NCI-H2081 treated with DMSO at 0.1 percent for 48 hours (cell line): ENCODE data around the gene MTARC2.

Experiments
- DNase-seq: peaks from one replicate; lab custom pipeline; 2025; lab: John Stamatoyannopoulos, UW

The MTARC2 gene

GRCh38 chr1:220768126-220768601 lies 20.0 kb downstream of the MTARC2 start:
- no peak for DNase-seq

DNA sequence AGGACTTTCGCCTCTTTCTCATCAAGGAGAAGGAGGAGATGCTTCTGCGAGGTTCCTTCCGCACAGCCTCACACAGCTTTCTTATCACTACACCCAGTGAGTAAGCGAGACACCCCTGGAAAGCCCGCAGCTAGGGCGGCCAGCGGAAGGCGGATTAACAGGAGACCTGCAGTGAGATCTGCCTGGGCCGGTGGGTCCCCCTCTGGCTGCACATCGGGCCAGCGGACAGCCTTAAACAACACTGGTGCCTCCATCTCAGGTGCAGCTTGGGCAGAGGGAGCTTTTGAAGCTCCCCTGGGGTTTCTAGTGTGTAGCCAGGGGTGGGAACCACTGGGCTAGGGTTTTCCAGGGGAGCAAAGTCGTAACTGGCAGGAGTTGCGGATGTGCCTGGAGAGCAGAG lies 21.1 kb downstream of the MTARC2 start:
- no peak for DNase-seq

DNA sequence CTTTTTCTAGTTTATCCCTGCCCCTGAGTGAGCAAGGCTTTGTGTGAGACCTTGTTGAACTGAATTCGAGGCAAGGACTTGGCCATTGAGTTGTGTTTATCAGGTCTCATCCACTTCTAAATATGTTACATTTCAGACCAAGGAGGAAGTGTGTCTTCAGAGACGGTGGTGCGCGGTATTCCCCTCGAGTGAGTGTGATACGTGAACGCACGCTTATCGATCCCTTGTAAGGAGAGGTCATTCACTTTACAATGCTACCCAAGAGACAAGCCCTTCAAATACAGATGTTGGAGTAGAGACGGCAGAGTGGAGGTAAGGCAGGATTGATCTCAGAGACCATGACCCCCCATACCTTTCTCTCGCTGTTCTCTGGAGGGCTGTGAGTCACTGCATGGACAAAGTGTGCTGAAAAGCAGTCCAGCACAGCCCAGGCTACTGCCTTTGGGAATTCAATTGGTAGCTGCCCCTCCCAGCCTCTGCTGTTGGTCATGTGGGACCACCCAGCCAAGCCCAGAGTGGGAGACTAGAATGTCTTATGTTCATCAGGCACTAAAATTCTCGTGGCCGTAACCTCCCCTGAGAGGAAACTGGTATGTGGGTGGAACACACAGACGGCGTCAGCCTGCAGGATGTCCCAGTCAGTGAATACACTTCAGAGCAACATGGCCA lies 22.3 kb downstream of the MTARC2 start:
- no peak for DNase-seq

DNA sequence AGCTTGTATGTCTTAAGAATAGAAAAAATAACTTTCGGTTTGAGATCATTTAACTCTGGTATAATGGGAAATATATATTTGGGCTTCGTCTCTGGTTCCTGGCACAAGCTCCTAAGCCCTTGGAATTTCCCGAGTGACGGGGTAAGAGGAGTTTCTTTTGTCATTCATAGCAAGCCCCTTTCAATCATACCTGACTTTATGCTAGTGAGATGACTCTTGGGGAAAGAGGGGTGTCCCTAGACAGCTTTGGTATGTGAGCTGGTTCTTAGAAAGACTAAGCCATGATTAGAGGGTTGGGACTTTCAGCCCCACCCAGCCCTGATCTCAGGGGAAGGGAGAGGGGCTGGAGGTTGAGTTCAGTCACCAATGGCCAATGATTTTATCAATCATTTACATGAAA lies 24.7 kb downstream of the MTARC2 start:
- no peak for DNase-seq

- DNase-seq = no peak
Measured at GRCh38 chr1:220775240-220775853, 27.2 kb downstream of the MTARC2 start.

- no peak for DNase-seq
Measured at GRCh38 chr1:220776254-220776653, 28.1 kb downstream of the MTARC2 start.

DNA sequence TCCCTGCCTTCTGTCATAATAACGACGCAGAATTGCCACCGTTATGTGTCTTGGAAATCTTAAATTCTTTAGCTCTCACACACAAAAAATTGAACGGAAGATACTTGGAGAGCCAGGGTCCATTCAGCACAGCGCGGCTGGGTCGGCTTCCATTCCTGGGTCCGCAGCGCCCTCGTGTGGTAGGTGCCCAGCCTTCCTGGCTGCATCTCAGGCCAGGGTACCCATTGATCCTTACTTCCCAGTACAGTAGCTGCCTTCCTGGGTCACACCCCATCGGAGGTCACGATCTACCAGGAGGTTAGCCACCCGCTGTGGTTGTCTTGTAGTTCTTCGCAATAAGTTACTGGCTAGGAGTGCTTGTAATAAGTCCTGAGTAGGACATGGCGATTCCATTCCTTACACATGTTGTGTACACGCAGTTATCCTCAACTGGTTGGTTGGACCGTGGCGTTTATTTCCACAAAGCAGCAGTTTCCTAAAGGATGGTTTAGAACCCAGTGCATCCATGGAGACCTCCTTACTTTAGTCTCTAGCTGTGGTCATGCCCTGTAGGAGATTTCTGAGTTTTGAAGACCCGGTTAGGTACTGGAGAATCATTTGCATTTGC lies 28.7 kb downstream of the MTARC2 start:
- peak; percentile 56 for DNase-seq

DNA sequence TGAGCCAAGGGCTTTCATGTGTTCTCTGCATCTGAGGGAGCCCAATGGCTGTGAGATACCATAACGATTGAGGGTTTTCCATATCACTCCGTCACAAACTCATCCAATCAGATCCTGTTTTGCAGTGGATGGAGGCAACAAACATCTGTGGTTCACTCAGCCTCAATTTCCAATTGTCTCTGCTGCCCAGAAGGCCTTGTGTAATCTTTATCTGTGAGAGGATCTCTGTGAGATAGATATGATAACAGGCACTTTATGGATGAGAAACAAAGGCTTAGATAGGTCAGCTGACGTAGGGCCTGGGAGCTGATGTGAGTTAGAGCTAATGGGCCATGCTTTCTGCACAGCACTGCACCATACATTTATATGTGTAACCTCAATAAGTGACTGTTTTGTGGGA lies 35.3 kb downstream of the MTARC2 start:
- no peak for DNase-seq

GRCh38 chr1:220784751-220785150 lies 36.6 kb downstream of the MTARC2 start:
- no peak for DNase-seq

- no peak for DNase-seq
Measured at GRCh38 chr1:220785166-220786056, 37.3 kb downstream of the MTARC2 start.

GRCh38 chr1:220786057-220786336 lies 37.9 kb downstream of the MTARC2 start:
- no peak for DNase-seq

- DNase-seq = peak; percentile 23
Measured at GRCh38 chr1:220786337-220787068, 38.4 kb downstream of the MTARC2 start, which contains the start of gene MTARC1. Gene MTARC1, plus strand, starts transcription at chr1:220786913. Its CDS starts 32 bp downstream, at chr1:220786945.

- DNase-seq = no peak
Measured at GRCh38 chr1:220787069-220787619, 39.0 kb downstream of the MTARC2 start.

- no peak for DNase-seq
Measured at GRCh38 chr1:220788900-220789299, 40.8 kb downstream of the MTARC2 start.

DNA sequence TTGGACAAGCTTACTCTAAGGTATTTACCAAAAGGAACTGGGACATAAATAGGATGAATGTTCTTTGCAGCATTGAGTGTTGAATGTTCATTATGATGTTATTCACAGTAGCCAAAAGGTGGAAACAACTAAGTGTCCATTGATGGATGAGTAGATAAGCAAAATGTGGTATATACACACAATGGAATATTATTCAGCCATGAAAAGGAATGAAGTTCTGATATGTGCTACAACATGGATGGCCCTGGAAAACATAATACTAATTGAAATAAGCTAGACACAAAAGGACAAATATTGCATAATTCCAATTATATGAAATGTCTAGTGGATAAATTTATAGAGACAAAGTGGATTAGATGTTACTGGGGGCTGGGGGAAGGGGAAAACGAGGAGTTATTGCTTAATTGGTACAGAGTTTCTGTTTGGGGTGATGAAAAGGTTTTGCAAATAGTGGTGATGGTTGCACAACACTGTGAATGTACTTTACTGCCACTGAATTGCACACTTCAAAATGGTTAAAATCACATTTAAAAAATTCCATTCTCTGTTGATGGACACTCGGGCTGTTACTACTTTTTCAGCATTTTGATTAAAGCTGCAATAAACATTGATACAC lies 41.5 kb downstream of the MTARC2 start:
- DNase-seq = no peak

DNA sequence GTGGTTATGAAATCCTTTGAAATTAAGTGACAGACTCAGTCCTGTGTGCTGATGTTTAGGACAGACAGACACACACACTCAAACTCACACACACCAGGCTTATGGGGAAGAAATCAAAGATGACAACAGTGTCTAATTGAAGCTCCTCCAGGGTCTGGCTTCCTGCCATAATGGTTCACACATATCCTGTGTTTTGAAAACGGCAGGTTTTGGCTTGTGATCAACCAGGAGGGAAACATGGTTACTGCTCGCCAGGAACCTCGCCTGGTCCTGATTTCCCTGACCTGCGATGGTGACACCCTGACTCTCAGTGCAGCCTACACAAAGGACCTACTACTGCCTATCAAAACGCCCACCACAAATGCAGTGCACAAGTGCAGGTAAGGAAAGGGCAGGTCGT lies 43.2 kb downstream of the MTARC2 start:
- DNase-seq = peak; percentile 71

DNA sequence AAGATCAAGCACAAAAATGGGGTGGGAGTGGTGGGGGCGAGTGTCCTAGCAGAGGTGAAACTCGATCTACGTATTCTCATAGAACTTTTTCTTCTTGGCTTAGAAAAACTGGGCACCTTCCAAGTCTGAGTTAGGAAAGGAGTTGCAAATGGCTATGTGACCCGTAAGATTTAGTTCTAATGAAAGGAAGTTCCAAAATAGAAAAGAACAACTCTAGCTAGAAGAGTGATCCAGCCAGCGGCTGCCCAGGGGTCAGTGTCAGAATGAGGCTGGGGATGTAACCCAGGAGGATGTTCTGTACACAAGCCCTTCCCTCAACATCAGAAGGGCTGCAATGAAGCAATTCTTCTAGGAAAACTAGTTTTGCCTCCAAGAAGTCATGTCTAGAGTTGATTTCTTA lies 43.8 kb downstream of the MTARC2 start:
- DNase-seq = no peak

DNA sequence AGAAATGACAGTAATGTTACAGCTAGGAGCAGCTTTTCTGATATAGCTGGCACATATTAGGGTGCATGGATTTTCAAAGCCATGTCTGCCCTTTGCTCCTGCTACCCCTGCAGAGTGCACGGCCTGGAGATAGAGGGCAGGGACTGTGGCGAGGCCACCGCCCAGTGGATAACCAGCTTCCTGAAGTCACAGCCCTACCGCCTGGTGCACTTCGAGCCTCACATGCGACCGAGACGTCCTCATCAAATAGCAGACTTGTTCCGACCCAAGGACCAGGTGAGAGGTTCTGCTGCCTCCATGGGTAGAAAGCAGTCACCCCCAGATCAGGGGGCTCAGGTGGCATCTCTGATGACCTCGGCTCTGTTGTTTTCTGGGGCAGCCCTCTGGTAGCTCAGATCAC lies 48.4 kb downstream of the MTARC2 start:
- DNase-seq = no peak

DNA sequence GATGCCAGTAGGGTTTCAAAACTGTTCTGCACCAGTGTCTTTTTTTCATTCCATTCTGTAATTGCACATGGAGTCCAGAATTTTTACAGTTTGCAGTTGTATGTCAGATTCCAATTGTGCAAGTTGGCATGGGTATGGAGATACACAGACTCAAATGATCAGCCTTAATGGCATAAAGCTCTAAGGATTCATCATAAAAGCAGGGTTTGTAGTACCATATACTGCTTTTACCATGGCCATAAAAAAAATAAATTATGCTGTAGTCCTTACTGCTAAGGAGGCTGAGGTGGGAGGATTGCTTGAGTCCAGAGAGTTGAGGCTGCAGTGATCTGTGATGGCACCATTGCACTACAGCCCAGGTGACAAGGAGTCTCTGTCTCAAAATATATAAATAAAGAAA lies 48.9 kb downstream of the MTARC2 start:
- DNase-seq = no peak

- no peak for DNase-seq
Measured at GRCh38 chr1:220797553-220797952, 49.4 kb downstream of the MTARC2 start.

DNA sequence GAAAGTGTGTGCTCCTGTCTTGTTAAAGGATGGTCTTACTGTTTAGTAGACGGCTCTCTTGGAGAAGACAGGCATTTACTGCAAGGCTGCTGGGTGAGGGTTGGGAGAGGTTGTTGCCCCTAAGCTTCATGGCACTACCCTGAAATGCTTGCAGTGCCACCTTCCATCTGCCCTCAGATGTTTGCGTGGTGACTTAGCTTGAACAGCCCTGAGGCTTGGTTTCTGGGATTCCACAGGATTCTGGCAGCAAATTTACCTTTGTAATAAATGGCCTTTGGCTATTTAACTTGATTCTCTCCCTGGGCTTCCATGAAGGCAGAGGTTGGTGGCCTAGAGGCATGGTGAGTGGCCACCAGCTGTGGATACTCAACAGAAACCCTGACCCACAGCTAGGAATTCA lies 50.2 kb downstream of the MTARC2 start:
- no peak for DNase-seq
